ENCODE data around the gene ITPR1.

Gene ITPR1

DNA sequence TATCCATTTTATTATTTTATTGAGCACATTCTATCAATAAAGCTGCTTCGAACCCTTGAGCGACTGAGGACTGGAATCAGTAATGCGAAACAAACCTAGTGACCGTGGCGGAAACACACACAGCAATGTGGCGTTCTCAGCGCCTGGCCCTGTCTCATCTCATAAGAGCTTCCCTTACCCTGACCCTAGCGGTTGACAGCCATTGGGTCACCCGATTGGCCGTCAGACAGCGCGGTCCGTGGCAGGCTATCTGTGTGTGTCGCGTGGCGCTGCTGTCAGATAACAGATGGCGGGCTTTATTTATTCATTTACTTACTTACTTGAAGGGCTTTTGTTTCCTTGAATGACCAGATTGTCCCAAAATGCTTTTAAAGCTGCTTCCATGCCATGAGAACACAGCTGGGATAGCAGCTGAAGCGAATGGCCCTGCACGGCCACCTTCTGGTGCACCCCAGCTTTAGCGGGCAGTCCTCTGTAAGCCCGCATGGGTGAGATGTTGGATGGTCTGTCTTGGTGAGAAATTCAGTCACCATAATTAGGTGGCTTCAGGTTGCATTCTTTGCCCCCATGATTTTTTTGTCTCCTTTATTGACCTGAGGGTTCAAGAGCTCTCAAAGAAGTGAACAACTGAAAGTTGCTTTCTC lies 270.6 kb downstream of the ITPR1 start:
- no peak for DNase-seq

DNA sequence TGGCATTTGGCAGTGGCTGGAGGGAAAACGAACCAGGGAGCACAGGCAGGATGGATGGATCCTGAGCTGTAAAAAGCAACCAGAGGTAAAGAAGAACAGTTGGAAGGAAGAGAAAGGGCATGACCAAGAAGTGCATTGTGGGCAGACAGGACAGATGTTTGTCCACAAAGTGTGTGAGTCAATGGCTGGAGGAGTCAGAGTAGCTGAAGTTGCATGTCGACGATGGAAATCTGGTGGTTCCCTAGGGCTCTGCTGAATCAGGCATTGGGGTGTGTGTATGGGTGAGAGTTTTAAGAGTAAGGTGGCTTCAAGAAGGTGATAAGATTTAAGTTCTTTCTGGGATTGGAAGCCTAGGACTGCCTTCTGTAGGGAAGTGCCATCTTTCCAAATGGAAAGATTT lies 272.1 kb downstream of the ITPR1 start:
- no peak for DNase-seq

DNA sequence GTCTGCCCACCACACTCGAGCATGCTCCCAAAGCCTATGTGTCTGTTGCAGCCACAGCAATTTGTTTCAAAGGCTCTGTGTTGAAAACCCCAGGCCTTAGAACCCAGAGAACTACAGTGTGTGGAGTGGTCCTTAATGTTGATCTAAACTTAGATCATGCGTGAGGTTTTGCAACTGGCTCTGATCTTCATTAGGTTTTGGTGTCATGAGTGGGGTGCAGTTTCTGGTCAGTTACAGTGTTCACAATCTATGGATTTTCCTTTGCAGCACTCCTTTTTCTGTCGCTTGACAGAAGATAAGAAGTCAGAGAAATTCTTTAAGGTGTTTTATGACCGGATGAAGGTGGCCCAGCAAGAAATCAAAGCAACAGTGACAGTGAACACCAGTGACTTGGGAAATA lies 273.1 kb downstream of the ITPR1 start:
- no peak for DNase-seq

DNA sequence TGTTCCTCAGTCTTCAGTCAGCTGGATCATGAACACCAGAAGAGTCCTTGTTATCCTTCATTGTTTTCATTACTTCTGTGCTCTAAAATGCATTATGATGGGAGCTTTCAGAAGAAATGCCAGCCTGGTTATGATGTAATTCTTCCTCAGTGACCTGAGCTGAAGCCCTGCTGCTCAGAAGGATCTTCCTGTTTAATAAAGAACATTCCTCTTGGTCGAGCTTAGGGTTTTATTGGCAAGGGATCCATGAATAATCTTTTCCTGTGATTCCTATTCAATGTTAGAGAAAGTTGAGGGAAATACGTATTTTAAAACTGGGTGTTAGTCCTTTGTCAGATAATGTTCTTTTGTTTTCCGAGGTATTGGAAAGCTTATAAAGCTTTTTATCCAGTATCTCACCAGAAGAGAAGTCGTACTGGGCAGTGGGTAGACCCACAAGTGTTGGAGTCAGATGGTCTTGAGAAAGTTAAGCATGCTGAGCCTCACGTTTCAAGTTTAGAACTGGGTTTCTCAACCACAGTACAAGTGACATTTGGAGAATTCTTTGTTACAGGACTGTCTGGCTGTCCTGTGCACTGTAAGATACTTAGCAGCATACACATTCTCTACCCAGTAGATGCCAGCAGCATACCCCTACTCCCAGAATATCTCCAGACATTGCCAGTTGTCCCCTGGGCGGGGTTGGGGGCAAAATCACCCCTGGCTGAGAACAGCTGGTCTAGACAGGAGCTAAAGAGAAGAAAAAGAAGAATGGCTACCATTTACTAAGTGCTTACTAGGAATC lies 273.8 kb downstream of the ITPR1 start:
- no peak for DNase-seq

DNA sequence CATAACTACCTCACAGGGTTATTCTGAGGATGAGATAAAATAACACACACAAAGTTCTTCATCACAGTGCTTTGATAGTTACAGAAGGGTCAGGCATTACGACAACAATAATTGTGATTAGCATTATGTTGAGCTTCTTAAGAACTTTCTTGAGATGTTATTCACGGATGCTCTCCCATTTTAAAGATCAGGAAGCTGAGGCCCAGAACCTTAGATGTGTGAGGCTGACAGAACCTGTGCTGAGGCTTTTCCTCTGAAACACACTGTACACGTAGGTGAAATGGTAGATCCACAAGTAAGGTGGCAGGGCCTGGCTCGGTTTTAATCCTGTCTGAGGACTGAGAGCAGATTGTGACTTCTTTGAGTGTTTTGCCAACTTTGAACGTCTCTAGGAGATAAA lies 274.9 kb downstream of the ITPR1 start:
- DNase-seq: no peak

DNA sequence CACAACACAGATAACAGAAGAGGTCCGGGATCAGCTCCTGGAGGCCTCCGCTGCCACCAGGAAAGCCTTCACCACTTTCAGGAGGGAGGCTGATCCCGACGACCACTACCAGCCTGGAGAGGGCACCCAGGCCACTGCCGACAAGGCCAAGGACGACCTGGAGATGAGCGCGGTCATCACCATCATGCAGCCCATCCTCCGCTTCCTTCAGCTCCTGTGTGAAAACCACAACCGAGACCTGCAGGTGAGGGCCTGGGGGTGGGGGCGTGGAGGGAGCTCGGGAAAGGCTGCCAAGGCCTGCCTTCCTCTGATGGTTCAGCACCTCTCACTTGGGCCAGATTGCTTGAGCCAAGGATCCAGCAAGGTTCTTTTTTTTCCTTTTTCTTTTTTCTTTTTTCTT lies 275.4 kb downstream of the ITPR1 start:
- DNase-seq: no peak

DNA sequence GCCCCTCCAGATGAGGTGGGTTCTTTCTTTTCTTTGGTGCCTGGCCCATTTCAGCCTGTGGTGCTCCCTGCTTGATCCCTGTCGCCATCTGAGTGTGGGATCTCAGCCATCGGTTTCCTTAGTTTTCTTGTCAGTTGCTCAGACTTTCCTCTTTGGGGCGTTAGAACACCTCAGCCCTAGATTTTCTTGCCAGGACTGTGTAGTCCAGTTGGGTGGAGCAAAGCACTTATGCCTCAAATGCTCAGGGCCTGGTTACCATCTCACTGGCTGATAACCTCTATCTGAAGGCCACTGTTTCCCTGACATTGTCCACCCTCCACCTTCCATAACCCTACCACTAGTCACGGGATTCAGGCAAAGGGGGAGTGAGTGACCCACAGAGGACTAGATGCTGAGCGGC lies 277.4 kb downstream of the ITPR1 start:
- no peak for DNase-seq

DNA sequence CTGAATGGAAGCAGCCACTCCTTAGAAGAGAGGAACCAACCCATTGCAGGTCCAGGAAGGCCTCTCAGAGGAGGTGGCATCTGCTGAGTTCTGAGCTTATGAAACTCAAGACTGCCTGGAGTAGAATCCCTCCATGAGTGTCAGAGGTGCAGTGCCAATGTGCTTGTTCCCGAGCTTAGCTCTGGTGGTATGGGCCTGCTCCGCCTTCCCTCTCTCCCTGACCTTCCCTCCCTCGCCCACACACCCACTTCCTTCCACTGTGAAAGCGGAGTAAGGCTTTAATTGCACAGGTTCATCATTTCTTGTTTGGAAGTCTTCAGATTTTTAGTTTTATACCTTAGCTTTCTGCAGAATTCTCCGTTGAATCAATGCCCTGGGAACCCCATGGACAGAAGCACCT lies 278.1 kb downstream of the ITPR1 start:
- no peak for DNase-seq

DNA sequence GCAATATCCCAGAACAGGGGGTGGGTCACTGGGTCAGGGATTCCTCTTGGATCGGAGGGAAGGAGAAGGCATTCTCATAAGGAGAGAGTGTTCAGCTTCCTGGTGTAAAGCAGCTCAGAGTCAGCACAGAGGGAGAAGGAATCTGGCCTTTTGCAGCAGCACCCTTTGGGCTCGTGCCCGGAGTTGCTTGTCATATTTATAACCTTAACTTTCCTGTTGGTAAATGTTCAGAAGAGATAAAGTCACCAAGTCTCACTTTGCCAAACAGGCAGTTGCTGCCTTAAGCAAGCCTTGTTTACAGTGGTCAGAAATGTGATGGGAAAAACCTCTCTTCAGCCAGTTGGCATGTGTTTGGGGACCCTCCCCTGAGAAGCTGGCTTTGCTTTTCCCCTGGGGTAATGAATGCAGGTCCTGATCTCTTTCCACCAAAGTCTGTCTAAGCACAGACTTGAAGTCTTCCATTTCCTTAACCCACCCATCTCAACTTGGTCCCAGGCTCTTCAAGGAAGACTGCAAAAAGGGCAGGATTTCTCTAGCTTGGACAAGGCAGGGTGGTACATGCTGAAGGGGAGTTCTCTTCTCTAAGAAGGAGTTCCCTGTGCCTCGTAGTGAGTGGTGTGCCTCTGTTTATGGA lies 279.1 kb downstream of the ITPR1 start:
- DNase-seq: no peak

DNA sequence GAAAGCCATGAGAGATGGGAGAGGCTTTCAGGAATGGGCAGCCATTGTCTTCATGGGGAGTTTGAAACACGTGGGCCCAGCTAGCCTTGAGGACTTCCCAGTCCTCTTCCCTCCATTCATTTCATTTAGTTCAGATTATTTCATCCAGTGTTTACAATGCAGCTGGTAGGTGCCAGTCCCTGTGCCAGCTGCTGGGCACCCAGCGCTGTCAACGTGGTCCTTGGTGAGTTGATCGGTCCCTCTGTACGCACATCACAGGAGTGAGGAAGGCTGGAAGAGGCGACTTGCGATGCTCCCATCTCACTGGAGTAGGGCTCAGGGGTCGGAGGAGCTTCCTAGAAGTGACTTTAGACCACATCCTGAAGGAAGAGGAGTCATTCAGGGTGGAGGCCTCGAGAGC lies 279.7 kb downstream of the ITPR1 start:
- DNase-seq: no peak

DNA sequence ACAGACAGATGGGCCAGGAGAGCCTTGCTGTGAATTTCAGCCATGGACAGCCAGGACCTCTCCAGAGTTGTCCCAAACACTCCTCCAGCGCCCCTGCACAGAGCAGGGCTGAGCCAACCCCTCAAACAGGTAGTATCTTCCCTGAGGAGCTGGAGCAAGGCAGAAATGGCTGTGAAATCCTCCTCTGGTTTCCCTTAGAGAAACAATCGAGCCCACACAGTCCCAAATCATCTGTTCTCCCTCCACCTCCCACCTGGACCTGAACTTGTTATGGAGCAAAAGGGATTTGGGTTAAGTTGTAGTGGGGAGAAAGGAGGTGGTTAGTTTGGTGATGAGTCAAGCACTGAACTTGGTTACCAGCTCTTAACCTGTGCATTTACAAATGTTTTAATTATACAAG lies 280.4 kb downstream of the ITPR1 start:
- DNase-seq: no peak

DNA sequence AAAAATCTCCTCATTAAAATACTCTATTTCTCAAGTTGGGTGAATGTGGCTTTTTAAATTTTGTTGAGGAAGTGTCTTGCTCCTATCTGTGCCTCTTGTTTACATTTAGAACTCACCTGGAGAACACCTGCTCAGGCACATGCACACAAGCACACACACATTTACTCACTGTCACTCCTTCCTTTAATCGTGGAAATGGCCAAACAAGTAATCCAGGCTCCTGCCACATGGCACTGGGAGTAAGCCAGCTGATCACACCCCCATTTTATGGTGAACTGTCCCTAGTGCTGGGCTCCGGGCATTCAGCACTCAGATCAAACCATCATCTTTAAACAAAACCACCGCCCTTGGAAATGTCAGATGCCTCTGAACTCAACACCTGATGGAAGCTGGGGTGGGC lies 281.4 kb downstream of the ITPR1 start:
- DNase-seq: no peak

DNA sequence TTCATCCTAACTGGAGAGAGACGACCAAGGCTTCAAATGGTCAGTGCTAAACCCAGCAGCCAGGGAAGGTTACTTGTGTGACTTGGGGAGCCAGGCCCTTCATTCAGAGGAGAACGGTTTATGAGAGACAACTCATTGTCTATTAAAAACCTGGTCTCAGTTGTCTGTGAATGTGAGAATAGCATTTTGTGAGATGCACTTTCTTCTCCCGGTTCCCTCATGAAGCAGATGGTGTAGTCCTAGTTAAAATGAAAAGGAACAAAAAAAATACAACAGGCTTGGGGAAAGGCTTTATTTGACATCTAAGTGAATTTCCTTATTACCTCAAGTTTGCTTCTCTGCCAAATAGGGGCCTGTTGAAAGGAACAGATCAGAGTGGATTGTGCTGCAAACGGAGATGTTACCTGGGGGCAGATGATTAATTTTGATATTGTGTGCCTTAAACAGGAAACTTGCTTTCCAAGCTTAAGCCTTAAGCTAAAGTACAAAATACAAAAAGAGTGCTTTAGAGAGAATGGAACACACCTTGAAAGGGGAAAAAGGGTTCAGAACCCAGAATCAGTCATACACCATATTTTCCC lies 283.3 kb downstream of the ITPR1 start:
- DNase-seq: no peak

DNA sequence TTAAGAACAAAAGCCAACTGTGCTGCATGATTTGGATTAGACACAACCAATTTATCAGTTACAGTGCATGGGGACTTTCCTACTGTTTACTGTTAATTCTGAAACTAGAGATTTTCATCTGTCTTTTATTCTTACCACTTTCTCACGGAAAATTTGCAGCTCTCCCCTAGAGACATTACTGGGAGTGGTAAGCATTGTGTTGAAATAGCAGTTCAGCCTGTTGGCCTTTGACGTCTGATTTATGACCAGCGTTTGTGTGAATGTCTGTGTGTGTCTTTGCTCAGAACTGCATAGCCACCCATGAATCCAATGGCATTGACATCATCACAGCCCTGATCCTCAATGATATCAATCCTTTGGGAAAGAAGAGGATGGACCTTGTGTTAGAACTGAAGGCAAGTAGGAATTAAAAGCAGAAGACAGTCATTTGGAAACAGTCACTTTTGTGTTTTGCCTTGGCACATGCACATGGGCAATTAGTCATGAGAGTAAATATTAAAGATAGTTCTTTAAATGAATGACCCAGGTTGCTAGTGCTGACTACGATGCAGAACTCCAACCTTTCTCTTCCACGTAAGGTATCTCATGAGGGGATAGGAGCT lies 283.9 kb downstream of the ITPR1 start:
- no peak for DNase-seq

DNA sequence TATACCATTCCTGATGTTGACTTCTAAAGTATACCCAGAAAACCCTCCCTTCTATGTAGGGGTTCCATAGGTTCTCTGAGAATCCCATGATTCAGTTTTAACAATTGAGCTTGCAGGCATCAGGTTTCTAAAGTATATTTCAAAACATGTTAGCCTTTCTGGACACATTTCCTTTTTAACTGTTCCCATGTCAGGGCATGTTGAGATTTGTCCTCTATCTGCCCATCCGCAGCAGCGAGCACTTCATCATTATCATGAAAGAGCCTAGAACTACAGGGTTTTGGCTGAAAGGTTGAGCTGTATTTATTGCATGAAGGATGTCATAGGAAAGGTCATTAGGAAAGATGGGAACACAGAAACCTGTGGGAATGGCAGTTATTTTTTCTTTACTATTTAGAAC lies 285.0 kb downstream of the ITPR1 start:
- no peak for DNase-seq

DNA sequence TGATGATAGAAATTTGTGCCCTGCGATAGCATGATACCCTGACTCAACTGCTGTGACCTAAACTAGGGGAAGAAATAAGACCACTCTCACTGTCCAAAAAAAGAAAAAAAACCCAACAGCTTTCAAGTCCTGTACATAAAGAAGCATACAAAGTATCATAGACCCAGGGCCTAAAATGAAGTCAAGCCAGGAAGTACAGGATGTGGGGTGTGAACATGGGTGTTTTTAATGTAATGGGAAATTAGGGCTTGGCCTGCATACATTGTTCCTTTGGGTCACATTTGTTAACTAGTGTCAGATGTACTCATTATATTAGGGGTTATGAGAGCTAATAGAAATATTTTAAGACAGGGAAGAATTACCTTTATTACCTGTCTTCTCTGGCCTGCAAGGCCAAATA lies 285.6 kb downstream of the ITPR1 start:
- DNase-seq: no peak

DNA sequence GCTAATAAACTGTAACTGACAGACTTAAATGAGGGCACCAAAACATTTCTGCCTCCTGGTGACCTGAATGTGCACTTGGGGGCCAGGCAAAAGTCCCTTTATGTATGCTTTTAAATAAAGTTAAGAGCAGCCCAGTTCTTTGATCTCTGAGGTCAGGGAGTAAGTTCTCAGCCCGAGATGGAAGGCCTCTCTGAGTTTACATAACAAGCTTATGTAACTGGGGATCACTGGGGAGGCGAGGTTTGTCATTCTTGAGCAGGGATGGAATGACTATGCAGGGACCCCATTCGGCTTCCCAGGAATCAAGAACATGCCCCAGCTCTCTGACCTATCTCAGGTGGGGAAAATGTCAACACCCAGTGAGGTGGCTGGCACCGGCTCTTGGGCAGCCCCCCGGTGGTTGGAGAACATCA lies 287.4 kb downstream of the ITPR1 start:
- no peak for DNase-seq

DNA sequence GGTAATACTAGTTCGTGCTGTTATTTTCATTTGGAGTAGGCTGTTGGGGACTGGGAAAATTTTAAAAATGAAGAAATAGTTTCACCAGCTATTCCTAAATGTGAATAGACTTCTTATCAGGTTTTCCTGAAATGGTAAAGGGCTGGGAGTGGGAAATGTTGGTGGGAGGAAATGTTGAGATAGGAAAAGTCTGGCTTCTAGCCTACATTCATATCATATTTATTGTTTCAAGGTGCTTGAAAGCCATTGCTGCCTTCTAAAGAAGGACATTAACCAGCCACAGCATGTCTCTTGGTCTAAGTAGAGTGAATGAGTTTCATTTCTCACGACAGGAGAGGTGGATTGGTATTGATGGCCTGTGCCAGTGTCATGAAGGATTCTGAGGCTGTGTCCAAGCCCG lies 288.9 kb downstream of the ITPR1 start:
- no peak for DNase-seq

DNA sequence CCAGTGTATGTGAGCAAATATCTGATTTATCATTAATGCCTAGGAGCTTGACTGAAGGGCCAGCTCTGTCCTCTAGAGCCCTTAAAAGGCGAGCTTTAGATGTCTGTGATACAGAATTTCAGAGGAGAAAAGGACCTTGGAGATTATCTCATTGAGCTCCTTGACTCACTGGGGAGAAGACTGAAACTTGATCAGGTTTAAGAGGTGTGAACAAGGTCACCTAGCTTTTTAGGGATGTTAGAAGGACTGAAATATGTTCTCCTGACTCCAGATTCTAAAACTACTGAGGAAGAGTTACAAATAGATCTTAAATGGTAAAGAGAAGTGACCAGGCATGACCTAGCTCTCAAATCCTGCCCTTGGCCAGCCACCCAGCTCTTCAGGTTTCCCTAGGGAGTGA lies 292.4 kb downstream of the ITPR1 start:
- DNase-seq: no peak

DNA sequence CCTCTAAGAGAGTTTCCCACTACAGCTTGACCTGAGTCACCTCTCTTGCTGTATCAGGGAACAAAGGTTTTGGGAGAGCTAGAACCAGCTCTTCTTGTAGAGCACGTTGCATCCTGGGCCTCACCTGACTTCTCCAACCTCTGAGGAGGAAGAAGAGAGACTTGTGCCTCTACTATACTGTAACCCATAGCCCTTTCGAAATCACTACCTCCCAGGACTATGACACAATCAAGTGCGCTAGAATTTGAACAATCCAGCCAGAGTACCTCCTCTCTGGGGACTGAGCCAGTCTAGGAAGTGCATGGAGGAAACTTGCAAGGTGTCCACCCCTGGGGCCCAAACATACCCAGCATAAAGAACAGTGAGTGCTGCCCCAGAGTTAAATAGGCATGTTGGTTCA lies 293.3 kb downstream of the ITPR1 start:
- no peak for DNase-seq

DNA sequence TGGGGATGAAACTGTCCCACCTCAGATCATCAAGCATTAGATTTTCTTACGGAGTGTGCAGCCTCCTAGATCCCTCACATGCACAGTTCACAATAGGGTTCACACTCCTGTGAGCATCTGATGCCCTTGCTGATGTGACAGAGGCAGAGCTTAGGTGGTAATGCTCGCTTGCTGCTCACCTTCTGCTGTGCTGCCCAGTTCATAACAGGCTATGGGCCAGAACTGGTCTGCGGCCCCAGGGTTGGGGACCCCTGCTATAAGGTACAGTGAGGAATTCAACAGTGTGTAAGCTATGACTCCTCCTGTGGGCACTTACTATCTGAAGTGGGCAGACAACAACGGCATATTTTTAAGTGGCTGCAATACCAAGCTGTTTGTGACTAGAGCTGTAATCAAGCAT lies 298.2 kb downstream of the ITPR1 start:
- no peak for DNase-seq

DNA sequence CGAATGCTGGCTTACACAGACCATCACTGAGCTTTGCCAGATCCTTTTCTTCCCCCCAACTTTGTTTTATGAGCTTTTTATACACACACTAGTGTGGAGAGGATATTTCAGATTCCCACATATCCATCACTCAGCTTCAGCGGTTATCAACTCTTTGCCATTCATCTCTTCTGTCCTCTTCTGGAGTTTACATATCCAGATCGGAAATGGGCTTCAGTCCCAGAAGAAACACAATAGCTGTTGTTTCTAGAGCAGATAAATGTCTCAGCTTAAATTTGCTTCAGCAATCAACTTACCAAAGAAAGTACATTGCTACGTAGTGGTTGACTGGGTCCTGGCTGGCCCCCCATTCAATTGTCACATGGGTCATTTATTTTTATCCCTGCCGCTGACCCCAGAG lies 300.2 kb downstream of the ITPR1 start:
- DNase-seq: no peak

DNA sequence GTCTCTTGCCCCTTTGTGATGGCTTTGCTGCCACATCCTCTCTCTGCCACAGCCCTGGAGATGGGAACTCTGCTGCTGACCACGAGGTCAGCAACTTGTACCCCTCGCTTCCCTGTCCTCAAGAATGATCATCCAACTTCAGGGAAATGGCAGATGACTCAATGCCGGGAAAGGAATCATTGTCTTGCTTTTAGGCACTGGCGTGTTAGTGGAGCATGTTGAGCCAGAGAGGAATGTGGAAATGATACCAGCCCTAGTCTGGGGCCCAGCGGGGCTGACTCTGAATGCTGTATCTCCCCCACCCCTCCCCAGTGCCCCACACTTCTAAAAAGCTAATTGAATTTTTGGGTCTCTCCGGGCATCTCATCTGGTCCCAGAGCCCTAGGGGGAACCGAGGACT lies 301.2 kb downstream of the ITPR1 start:
- DNase-seq: no peak

DNA sequence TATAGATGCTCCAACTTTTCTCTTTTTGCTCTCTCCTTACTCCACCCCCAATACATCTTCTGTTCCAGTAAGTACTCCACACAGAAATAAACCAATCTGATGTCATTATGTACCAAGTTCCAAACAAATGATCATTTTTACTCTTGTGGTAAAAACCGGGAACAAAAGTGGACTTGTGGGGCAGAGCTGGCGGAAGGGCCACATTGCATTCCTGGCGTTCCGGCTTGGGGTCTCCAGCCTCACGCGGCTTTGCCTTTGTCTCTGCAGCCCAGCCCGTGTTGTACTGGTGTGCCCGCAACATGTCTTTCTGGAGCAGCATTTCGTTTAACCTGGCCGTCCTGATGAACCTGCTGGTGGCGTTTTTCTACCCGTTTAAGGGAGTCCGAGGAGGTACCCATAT lies 301.6 kb downstream of the ITPR1 start:
- DNase-seq: no peak
